BE2C (cell line): ENCODE data around the gene ARSB.

ENCODE experiments used
- DNase-seq: peaks from one replicate; pipeline ENCODE4 v3.0.0-alpha.2; 2020
- H3K27me3 ChIP-seq: fragments of 250-450 bp; sonication (Bioruptor Pico); 2 replicates; pipeline ENCODE4 v1.5.1; 2020; ENCODE audit warnings: mild to moderate bottlenecking
- H3K36me3 ChIP-seq: fragments of 250-450 bp; sonication (Bioruptor Pico); 2 replicates; pipeline ENCODE4 v1.5.1; 2020; ENCODE audit warnings: mild to moderate bottlenecking
- H3K4me1 ChIP-seq: fragments of 250-450 bp; sonication (Bioruptor Pico); 2 replicates; pipeline ENCODE4 v1.5.1; 2020
- H3K4me3 ChIP-seq: 2 replicates; pipeline ENCODE4 v1.5.1; 2011; ENCODE audit warnings: low read depth, low read length
- H3K9me3 ChIP-seq: fragments of 250-450 bp; sonication (Bioruptor Pico); 2 replicates; pipeline ENCODE4 v1.5.1; 2020
- CTCF ChIP-seq: IDR thresholded peaks from 2 replicates; pipeline ENCODE4 v1.5.1; 2012; ENCODE audit warnings: mild to moderate bottlenecking, low read depth, low read length

ARSB gene

DNA sequence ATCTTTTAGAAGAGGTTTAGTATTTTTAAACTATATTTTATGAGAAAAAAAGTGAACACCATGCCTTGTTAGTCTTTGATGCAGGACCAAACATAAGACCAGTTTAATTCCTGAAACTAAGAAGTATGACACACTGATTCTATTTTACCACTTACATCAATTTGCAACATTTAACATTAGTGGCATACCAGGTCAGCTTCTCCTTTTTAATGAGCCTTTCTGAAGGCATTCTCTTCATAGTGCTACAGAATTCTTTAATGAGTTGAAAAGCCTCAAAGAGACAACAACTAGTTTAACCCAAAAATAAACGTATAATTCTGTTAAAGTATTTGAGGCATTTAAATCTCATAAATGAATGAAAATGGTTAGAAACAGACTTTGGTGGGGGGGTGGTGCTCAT is 28.2 kb downstream of the ARSB start:
- no peak for DNase-seq
- TF ChIP-seq CTCF, result no peak

GRCh38 chr5:78953092-78953800 is 31.9 kb downstream of the ARSB start:
- H3K27me3 ChIP-seq, result no peaks in the 10 kb centered on the region
- H3K4me1 ChIP-seq, result no peaks in the 10 kb centered on the region
- no peak for DNase-seq
- H3K4me3 ChIP-seq, result no peak overlapping the region
- TF ChIP-seq CTCF, result no peak
- H3K36me3 ChIP-seq, result no peaks in the 10 kb centered on the region
- no peaks in the 10 kb centered on the region for H3K9me3 ChIP-seq

More for the DNA sequence above, 28.2 kb downstream of the ARSB start:
- Histone ChIP-seq H3K9me3 (no peaks in the 10 kb centered on the region), H3K27me3 (no peaks in the 10 kb centered on the region), H3K36me3 (no peaks in the 10 kb centered on the region), H3K4me3 (no peak overlapping the region), H3K4me1 (no peaks in the 10 kb centered on the region)

DNA sequence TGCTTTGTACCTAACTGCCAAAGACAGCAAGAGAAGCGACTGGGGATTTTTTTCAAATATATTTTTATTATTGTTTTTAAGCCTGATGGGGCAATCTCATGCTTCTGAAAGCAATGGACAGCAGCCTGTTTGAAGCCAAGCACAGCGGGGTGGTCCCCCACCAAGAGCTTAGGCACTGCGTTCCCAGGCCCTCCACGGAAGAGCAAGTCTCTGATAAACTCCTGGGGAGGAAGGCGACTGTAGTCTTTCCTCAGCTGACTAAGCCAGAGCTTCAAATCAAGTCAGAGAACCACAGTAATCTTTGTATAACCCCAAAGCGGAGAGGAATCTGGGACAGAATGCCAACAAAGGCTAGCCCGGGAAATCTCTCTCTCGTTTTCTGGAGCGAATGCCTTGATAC is 54.4 kb downstream of the ARSB start:
- Histone ChIP-seq H3K9me3 (no peaks in the 10 kb centered on the region), H3K4me1 (no peaks in the 10 kb centered on the region), H3K27me3 (no peaks in the 10 kb centered on the region), H3K4me3 (no peak overlapping the region), H3K36me3 (no peaks in the 10 kb centered on the region)
- DNase-seq, result no peak
- TF ChIP-seq CTCF, result no peak

DNA sequence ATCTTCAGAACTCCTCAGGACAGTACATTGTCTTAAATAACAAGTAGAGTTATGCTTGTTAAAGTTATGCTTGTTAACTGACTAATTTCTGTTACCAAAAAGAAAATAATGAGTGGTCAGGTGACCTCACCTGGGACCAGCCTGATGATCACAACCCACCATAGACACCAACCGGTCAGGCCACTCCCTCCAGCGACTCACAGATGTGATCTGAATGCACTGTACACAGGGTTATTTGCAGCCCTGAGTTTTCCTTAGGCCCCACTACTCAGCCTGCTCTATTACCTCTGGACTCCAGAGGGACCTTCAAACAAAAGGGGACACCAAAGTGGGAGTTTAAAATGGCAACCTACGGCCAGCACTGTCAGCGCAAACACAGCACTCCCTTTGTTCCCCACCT is 55.3 kb downstream of the ARSB start:
- no peak for DNase-seq
- Histone ChIP-seq H3K27me3 (no peaks in the 10 kb centered on the region), H3K4me1 (no peaks in the 10 kb centered on the region), H3K9me3 (no peaks in the 10 kb centered on the region), H3K4me3 (no peak overlapping the region), H3K36me3 (no peaks in the 10 kb centered on the region)
- TF ChIP-seq CTCF, result no peak

DNA sequence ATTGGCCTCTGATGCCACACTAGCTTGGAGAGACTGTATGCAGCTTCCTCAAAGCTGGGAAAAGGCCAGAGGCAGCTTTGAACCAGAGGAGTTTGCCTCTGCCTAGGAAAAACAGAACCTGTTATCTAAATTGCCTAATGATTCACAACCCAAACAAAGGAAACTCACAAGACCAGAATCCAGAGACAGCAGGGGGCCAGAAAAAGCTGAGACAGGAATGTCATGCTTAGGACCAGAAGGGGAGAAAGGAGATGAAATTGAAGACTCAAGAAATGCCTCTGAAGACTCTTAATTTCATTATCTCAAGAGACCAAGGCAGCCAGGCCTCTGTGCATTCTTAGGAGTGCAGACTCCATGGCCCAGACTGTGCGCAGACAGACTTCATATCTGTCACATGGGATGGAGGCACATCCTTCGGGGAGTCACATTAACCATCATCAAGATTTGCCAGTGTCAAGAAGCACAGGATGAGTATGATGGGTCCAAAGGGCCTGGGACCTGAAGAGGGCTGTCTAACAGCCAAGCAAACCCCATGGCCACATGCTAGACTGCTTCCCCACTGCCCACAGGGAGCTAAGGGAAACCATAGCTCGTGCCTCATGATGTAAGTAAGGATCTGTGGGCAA is 57.3 kb downstream of the ARSB start:
- no peak for DNase-seq
- Histone ChIP-seq H3K27me3 (no peaks in the 10 kb centered on the region), H3K4me3 (no peak overlapping the region), H3K4me1 (0 out of 2 replicates have a peak, but pooled peaks cover 4% of the 10 kb centered on the region), H3K36me3 (no peaks in the 10 kb centered on the region), H3K9me3 (no peaks in the 10 kb centered on the region)
- no peak for TF ChIP-seq CTCF

- no peak for TF ChIP-seq CTCF
- H3K4me3 ChIP-seq, result no peak overlapping the region
These were observed 58.9 kb downstream of the ARSB start for GRCh38 chr5:78926252-78926651.

More at GRCh38 chr5:78926252-78926651, 58.9 kb downstream of the ARSB start:
- H3K9me3 ChIP-seq, result no peaks in the 10 kb centered on the region
- no peaks in the 10 kb centered on the region for H3K36me3 ChIP-seq
- H3K27me3 ChIP-seq, result no peaks in the 10 kb centered on the region
- DNase-seq, result no peak
- H3K4me1 ChIP-seq, result 0 out of 2 replicates have a peak, but pooled peaks cover 4% of the 10 kb centered on the region
